ENCODE measurements around the gene ARMH3.
"Not testable (repeated sequence)": the region's sequence is repeated elsewhere in the genome, so short reads cannot be mapped to it uniquely, and the experiment has no call there.

ARMH3 gene

DNA sequence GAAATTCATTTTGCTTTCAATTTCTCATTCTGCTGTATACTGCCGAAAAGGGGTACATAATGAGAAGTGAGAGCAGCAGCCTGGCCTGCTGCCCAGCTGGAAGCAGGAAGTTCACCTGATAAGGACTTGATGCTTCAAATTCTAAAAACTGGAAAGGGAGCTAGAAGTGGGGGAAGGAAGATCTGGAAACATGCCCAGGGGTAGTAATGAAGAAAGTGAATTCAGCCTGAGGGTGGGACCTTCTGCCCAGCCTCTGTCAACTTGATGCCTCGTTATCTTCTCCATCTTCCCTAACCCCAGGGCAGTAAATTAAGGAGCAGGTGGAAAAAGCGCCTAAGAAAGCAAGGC is 69.4 kb downstream of the ARMH3 start:
- DNase-seq (ENCODE audit: low read depth in 3 of 3), result no peak

- not testable (repeated sequence) for DNase-seq (ENCODE audit: low read depth in 3 of 3)
Measured at GRCh38 chr10:101980677-101981076, 75.3 kb downstream of the ARMH3 start.

GRCh38 chr10:101974091-101974971 is 81.6 kb downstream of the ARMH3 start:
- DNase-seq (ENCODE audit: low read depth in 3 of 3), result no peak

- no peak for DNase-seq (ENCODE audit: low read depth in 3 of 3)
Measured at GRCh38 chr10:101972761-101973160, 83.2 kb downstream of the ARMH3 start.

DNA sequence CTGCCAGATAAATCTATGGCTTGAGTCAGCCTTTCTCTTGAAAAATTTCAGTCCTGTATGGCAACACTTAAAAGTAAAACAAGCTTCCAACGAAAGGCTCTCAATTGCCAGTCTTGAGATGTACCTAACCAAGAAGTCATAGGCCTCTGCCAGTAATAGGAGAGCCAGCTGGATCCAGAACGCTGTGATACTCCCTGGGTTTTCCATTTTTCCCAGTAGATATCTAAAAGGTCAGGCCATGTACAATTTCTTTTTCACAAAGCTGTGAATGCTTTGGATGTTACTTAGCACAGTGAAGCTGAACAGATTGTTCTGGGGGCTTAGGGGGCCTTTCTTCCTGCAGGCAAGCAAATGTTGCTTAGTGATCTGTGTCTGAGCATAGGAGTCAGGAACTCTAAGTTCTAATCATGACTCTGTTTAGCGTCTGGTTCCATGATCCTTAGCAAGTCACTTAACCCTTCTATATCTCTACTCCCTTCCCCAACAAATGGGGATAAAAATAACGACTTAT is 86.5 kb downstream of the ARMH3 start:
- DNase-seq (ENCODE audit: low read depth in 3 of 3), result no peak

DNA sequence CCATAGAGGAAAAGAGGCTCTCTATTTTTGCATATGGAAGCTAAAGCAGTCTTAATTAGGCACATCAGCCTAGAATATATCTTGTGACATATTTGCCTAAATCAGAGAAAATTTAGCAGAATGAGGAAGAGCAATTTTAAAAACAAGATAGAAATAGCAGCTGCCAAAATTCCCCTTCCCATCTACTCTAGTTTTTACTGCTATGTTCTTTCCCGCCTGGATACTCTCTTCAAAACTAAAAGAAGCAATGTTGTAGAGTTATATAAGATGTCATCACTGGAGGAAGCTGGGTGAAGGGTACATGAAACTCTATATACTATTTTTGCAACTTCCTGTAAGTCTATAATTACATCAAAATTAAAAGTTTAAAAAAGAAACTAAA is 87.0 kb downstream of the ARMH3 start:
- no peak for DNase-seq (ENCODE audit: low read depth in 3 of 3)

GRCh38 chr10:101968286-101968939 is 87.6 kb downstream of the ARMH3 start:
- no peak for DNase-seq (ENCODE audit: low read depth in 3 of 3)

DNA sequence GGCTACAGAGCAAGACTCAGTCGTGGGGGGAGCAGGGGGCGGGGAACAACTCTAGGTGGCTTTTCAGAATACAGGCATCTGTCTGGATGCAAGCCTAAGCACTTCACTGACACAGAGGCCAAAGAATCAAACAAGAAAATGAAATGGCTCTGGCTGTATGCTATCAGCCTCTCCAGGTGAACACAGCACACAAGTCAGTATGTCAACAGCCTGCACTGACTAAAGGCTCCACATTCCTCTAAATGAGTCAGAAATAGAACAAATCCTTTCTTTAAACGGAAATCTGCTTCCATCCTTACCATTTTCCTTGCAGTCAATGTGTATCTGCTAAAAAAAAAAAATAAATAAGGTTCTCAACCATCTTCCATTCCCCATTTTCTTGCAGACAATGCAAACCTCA is 88.3 kb downstream of the ARMH3 start:
- DNase-seq (ENCODE audit: low read depth in 3 of 3), result no peak

- DNase-seq (ENCODE audit: low read depth in 3 of 3), result no peak
Measured at GRCh38 chr10:101967119-101967518, 88.9 kb downstream of the ARMH3 start.

DNA sequence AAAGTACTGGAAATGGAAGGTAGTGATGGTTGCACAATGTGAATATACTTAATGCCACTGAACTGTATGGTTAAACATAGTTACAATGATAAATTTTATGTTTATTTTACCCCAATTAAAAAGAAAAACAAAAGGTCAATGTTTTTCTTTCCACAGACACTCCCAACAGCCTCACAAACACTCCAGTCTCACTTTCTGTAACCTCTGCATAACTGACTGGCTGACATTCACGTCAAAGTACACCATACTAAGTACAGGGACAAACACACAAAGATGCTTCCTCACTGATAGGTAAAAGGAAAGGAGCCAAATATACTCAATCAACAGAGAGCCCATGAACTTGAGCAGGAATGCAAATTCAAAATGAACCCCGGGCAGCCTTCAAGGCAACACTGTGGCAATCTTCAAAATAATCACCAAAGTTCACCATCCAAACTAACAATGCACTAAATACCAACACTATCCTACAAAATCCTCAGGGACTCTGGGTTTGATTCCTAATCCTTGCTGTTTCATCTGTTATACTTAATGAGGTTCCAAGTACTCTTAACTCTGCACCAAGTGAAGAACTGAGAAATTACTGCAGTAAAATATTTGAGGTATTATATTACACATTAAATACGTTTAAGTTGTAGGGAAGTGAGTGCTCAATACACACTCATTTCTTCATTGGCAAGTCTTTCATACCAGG is 90.8 kb downstream of the ARMH3 start:
- DNase-seq (ENCODE audit: low read depth in 3 of 3), result no peak

- no peak for DNase-seq (ENCODE audit: low read depth in 3 of 3)
Measured at GRCh38 chr10:101961591-101962498, 94.1 kb downstream of the ARMH3 start.

DNA sequence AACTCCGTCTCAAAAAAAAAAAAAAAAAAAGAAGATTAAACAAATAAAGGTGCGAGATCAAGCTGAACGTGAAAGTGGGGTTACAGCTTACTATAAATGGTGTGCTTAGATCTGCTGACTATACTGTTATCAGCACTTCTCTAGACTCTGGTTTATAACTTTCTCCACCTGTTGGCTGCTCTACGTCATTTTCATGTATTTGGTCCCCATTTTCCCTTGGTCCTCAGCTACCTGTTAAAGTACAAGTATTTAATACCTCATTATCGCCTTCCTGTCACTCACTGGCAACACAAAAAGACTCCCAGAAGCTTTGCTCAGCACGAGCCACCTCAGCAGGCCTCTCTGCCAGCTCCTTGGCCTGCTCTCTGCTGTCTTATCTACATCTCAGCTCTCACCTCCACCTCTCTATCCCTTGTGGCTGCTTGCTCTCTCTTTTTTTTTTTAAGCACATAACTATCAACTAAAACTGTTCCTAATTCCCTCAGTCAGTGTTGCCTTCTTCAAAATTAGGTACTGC is 95.0 kb downstream of the ARMH3 start:
- no peak for DNase-seq (ENCODE audit: low read depth in 3 of 3)

GRCh38 chr10:101959346-101959916 is 96.5 kb downstream of the ARMH3 start:
- no peak for DNase-seq (ENCODE audit: low read depth in 3 of 3)

DNA sequence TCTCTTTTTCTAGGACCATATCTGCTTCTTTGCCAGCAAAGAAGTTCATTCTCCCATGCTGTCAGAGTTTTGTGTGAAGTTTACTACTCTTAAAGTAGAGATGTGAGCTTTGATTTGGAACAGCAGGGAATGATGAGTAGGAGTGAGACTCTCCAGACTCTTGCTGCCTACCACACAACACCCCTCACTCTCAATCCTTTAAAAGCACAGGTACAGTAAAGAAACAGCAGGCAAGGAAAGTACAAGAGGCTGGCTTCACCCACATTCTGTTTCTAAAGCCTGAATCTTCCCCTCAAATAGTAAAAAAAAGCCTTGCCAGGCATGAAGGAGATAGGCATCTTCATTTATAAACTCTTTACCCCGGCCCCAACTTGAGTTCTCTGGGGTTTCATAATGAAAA is 97.3 kb downstream of the ARMH3 start:
- DNase-seq (ENCODE audit: low read depth in 3 of 3), result no peak

DNA sequence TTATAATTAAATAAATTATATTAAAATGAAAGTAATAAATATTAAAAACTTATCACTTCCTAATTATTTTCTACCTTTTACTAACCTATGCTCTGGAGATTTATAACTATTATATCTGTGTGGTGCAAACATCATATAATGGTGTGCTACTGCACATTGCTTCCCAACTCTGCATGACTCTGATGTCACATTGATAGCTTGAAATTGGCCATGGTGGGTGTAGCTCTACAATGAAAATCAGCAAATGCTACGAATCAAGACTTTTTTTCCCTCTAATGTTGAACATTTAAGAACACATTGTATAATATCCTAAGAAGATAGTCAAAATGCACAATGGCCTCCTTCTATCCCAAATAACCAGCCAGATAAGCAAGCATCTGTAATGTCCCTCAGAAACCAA is 99.1 kb downstream of the ARMH3 start:
- no peak for DNase-seq (ENCODE audit: low read depth in 3 of 3)

DNA sequence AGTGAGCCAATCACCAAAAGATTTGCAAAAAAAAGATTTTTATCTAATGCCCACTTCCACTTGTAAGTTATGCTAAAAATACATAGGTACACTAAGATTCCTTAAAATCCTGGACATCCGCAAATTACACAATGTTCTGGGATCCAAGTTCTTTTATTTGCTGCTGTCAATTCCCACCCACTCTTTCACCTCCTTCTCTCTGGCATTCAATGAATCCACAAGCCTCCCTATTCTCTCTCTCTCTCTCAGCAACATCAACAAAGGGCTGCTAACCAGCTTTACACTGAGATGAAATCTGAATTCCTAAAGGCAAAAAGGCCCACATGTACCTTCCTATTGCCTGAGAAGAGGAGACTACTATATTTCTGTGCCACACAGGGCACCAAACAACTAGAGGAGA is 99.9 kb downstream of the ARMH3 start:
- no peak for DNase-seq (ENCODE audit: low read depth in 3 of 3)

DNA sequence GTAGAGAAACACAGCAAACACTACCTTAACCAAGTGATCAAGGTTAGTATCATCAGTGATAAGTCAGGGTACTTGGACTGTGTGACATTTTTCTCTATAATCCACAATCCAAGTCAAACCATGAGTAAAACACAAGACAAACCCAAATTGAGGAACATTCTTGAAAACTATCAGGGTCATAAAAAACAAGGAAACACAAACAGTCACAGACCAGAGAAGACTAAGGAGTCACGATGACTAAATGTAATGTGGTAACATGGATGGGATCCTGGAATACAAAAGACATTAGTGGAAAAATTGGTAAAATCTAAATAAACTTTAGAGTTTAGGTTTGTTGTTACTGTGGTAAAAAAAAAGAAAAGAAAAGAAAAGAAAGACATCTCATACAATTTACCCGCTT is 103.8 kb downstream of the ARMH3 start:
- no peak for DNase-seq (ENCODE audit: low read depth in 3 of 3)

- DNase-seq (ENCODE audit: low read depth in 3 of 3), result no peak
Measured at GRCh38 chr10:101950213-101950612, 105.8 kb downstream of the ARMH3 start.

DNA sequence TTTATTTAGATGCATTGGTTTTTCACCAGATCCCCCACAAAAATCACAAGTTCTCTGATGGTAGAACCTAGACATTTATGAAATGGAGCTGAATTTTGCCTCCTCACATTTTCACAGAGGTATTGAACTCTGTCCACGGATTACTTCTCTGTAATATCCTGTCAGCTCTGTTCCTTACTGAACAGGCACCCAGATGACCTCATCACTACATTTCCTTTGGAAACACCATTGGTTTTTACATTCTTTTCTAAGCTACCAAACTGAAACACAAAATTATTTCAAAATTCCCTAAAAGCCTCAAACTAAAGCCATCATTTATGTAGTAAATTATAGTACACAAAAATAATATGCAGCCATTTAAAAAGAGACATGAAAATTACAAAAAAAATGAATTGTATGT is 114.1 kb downstream of the ARMH3 start:
- no peak for DNase-seq (ENCODE audit: low read depth in 3 of 3)

- DNase-seq (ENCODE audit: low read depth in 3 of 3), result no peak
Measured at GRCh38 chr10:101940916-101941315, 115.1 kb downstream of the ARMH3 start.

DNA sequence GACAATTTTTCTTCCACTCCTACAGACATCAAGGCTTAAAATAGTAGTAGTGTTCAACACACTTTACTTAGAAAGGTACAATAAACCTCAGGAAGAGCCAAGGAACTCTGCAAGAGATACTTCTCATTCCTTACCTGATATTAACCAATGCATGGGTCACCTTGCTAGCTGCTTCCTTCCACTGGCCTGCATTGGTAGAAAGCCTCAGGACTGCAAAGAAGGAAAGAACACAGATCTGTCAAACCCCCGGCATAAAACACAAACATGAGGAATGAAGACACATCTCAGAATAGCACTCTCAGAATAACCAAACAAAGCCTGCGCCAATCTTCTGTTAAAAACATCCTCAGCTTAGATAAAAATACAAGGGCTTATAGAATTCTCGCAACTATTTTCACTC is 116.2 kb downstream of the ARMH3 start:
- no peak for DNase-seq (ENCODE audit: low read depth in 3 of 3)

All from stimulated activated CD4-positive, alpha-beta T cell treated with anti-CD3 and anti-CD28 coated beads, TNF-alpha, amount 100 ng/mL, for 48 hours (primary cell).